ENCODE results near the gene COMMD9.

GRCh38 chr11:36243641-36244040 is 45.6 kb downstream of the COMMD9 start:
- TF ChIP-seq CTCF (conservative IDR thresholded peaks at IDR 0.05; ENCODE audit: low read depth, low read length) = no peak
- no peak for TF ChIP-seq EZH2phosphoT487 (IDR thresholded peaks at IDR 0.05; ENCODE audit: borderline replicate concordance, low read length)
